MCF 10A (cell line): ENCODE data around the gene AMDHD2. TPM values are rescaled to one million over a fixed set of nuclear protein-coding genes. Genes with fewer than 3 reads are reported as not detected.

Experiments
- BruUV-seq: library from RNA; stranded (reverse); fragments of 400-500 nt; replicated peaks from 2 replicates; lab custom pipeline; 2021; lab: Mats Ljungman, UMichigan
- CTCF ChIA-PET: fragments of 300-600 bp; sonication (Branson Sonifier 250); formaldehyde crosslinking; extraction: SDS; loops from one replicate; lab custom pipeline; 2021; ENCODE audit warnings: antibody characterized with exemption, inconsistent platforms; lab: Yijun Ruan, JAX
- POLR2A ChIA-PET: fragments of 300-600, 350-650 bp; sonication (Branson Sonifier 250); formaldehyde crosslinking; extraction: SDS; loops from one replicate; lab custom pipeline; 2020; ENCODE audit warnings: antibody characterized with exemption, inconsistent platforms; lab: Yijun Ruan, JAX
- DNase-seq: peaks from one replicate; pipeline ENCODE4 v3.0.0-alpha.2; 2018; ENCODE audit not compliant: unreplicated experiment
- H3K27ac Mint-ChIP-seq: one replicate; pipeline ENCODE4 v1.8.0; 2022; ENCODE audit warnings: mild to moderate bottlenecking, low read depth, mixed read lengths; ENCODE audit not compliant: unreplicated experiment
- H3K27me3 Mint-ChIP-seq: one replicate; pipeline ENCODE4 v1.8.0; 2022; ENCODE audit warnings: mixed read lengths; ENCODE audit not compliant: insufficient read depth, unreplicated experiment
- H3K36me3 Mint-ChIP-seq: one replicate; pipeline ENCODE4 v1.8.0; 2022; ENCODE audit warnings: mild to moderate bottlenecking, moderate library complexity, mixed read lengths; ENCODE audit not compliant: insufficient read depth, unreplicated experiment
- H3K4me1 Mint-ChIP-seq: one replicate; pipeline ENCODE4 v1.8.0; 2022; ENCODE audit warnings: mixed read lengths; ENCODE audit not compliant: insufficient read depth, unreplicated experiment
- H3K4me3 Mint-ChIP-seq: one replicate; pipeline ENCODE4 v1.8.0; 2022; ENCODE audit warnings: mild to moderate bottlenecking, moderate library complexity, mixed read lengths; ENCODE audit not compliant: unreplicated experiment
- H3K9me3 Mint-ChIP-seq: one replicate; pipeline ENCODE4 v1.8.0; 2022; ENCODE audit warnings: mixed read lengths; ENCODE audit not compliant: unreplicated experiment
- intact Hi-C: fragments of 100-400 bp; cut with micrococcal nuclease; formaldehyde crosslinking; loops from 2 replicates; pipeline ENCODE4 v1.14.1; 2022
- total RNA-seq: library from RNA; stranded (reverse); gene quantifications from 2 replicates; pipeline ENCODE4 v1.2.3, GENCODE V29; 2022
- TF ChIP-seq, protein P1 (sequence below): fragments of 200-600 bp; IDR thresholded peaks from one replicate; pipeline ENCODE4 v1.8.0; 2022; ENCODE audit warnings: antibody characterized with exemption, mild to moderate bottlenecking; ENCODE audit not compliant: unreplicated experiment

Gene AMDHD2
- total RNA-seq, 1 experiment from 2014 or later, result 15.8 TPM

DNA sequence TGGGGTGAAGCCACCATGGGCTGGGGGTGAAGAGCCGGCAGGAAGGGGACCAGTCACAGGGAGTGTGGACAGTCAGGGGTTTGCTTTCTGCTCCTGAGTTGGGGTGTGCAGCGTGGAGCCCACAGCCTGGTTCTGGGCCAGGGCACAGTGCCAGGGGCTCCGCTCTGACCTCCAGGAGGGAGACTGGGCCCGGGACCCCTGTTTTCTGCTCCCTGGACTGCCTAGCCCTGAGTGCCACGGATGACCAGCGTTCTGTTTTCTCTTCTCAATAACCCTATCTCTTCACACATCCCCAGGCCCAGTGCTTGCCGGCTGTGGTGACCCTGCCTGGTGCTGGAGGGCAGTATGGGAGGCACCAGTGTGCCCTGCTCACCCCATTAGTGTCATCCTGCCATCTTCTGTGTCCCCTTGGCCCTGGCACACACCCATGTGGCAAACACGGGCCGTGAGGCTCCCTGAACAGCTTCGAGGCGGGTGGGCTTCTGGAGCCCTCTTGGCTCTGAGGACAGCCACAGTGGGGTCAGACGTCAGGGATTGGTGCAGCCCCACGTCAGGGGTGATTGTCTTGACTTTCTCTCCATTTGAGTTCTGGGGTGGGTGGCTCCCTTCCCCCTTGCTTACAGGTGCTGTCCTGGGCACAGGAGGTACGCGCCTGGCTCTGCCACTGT lies 9.9 kb downstream of the AMDHD2 start:
- ChIA-PET CTCF (no interaction called here), POLR2A (interaction anchor here (3.4 to 3.8 kb wide), 2 partner anchors 11 to 15 kb away, joined by 57 to 62 read pairs; partner anchors contain the start of genes AMDHD2 and ATP6V0C)
- TF ChIP-seq, protein P1, sequence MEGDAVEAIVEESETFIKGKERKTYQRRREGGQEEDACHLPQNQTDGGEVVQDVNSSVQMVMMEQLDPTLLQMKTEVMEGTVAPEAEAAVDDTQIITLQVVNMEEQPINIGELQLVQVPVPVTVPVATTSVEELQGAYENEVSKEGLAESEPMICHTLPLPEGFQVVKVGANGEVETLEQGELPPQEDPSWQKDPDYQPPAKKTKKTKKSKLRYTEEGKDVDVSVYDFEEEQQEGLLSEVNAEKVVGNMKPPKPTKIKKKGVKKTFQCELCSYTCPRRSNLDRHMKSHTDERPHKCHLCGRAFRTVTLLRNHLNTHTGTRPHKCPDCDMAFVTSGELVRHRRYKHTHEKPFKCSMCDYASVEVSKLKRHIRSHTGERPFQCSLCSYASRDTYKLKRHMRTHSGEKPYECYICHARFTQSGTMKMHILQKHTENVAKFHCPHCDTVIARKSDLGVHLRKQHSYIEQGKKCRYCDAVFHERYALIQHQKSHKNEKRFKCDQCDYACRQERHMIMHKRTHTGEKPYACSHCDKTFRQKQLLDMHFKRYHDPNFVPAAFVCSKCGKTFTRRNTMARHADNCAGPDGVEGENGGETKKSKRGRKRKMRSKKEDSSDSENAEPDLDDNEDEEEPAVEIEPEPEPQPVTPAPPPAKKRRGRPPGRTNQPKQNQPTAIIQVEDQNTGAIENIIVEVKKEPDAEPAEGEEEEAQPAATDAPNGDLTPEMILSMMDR, result no peak
- Mint-ChIP-seq H3K9me3 (no peaks in the 10 kb centered on the region), H3K4me3 (no peak overlapping the region), H3K27me3 (no peaks in the 10 kb centered on the region), H3K4me1 (peaks cover 20% of the 10 kb centered on the region), H3K36me3 (peaks cover 21% of the 10 kb centered on the region), H3K27ac (no peak overlapping the region)
- intact Hi-C loops, result no loop called here
- no peak for DNase-seq
- no TSS peak for BruUV-seq

DNA sequence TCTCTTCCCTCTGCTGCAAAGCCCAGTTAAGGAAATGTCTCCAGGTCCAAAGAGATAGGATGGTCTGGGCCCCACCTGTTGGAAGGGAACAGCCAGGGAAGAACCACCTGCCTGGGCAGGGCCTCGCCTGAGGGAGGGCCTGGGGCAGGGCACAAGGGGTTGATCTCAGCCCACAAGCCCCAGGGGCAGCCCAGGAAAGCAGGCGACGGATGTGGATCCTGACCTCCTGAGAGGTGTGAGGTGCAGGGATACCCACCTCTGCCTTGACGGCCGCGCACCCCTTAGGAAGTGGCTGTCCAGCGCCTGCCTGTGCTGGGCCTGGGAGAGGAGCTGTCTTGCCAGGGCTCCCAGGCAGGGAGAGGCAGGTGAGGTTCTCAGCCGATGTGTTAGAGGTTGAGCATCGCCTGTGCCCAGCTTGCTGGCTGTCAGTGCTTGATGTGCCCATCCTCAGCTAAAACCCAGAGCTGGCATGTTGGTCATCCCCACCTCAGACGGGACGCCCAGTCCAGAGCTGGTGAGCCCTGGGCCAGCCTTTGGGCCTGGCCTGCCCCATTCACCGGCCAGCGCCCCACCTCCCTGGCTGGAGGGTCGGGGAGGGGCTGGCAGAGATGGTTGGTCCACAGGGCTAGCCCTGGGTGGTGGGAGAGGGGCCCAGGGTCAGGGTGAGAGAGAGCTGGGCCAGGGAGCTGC lies 10.6 kb downstream of the AMDHD2 start:
- ChIA-PET POLR2A (interaction anchor here (0.6 to 3.8 kb wide), 5 partner anchors 9 to 322 kb away, joined by 3 to 62 read pairs (median 5); partner anchors contain the start of genes AMDHD2 and ATP6V0C), CTCF (interaction anchor here (0.6 kb wide), 1 partner anchor 10 kb away, joined by 4 read pairs; the partner anchor contains the start of gene AMDHD2)
- H3K9me3 Mint-ChIP-seq, result no peaks in the 10 kb centered on the region
- no TSS peak for BruUV-seq
- peak overlapping the region; percentile 100 for H3K27ac Mint-ChIP-seq
- H3K4me1 Mint-ChIP-seq, result peaks cover 19% of the 10 kb centered on the region
- TF ChIP-seq, protein P1, result no peak
- DNase-seq, result no peak
- peak overlapping the region; percentile 98 for H3K4me3 Mint-ChIP-seq
- peaks cover 14% of the 10 kb centered on the region for H3K36me3 Mint-ChIP-seq
- intact Hi-C loops, result no loop called here
- H3K27me3 Mint-ChIP-seq, result no peaks in the 10 kb centered on the region

DNA sequence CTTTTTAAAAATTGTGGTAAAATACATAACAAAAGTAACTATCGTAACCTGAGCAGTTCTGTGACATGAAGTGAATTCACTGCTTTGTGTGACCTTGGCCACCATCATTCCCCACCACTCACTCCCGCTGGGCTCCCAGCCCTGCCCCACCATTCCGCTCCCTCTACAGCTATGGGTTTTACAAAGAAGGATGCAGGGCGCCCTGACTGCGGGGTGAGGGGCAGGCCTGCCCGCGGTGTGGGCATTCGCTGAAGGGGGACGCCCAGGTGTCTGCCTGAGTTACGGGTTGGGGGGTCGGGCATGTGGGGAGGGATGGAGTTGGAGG lies 11.2 kb downstream of the AMDHD2 start, which contains the start of gene CEMP1:
Gene CEMP1, minus strand, starts transcription at position 38 of the 325 bp plus-strand sequence. CDS start 335 bp downstream, outside the sequence.
- TF ChIP-seq, protein P1, result no peak
- no peaks in the 10 kb centered on the region for H3K27me3 Mint-ChIP-seq
- CTCF ChIA-PET, result interaction anchor here (0.6 kb wide), 1 partner anchor 11 kb away, joined by 4 read pairs; the partner anchor contains the start of gene AMDHD2
- peak within 1 kb of the TSS; percentile 100 for H3K27ac Mint-ChIP-seq
- H3K4me3 Mint-ChIP-seq, result peak within 1 kb of the TSS; percentile 98
- intact Hi-C loops, result no loop called here
- POLR2A ChIA-PET, result interaction anchor here (0.6 to 3.8 kb wide), 7 partner anchors 9 to 523 kb away, joined by 3 to 62 read pairs (median 5); partner anchors contain the start of genes AMDHD2, ATP6V0C and TRAF7
- H3K4me1 Mint-ChIP-seq, result peaks cover 14% of the 10 kb centered on the region
- no peak for DNase-seq
- peaks cover 11% of the 10 kb centered on the region for H3K36me3 Mint-ChIP-seq
- no TSS peak for BruUV-seq
- H3K9me3 Mint-ChIP-seq, result no peaks in the 10 kb centered on the region
